Heart left ventricle (tissue), 16 donors: Measurements from ENCODE around the gene CCSER2. TPM values are rescaled to one million over a fixed set of nuclear protein-coding genes. Genes with fewer than 3 reads are reported as not detected.

ENCODE experiments used
- ATAC-seq, 4 donors: fragments of 200-7000 bp; cut with Tn5 transposase; one replicate each; pipeline ENCODE4 v1.9.1; 2020 to 2022; ENCODE audit warnings: moderate library complexity in 4 of 4, mild to moderate bottlenecking in 3 of 4, moderate number of reproducible peaks in 1 of 4
- DNase-seq, 5 donors: peaks; one replicate each; pipeline ENCODE4 v3.0.0-alpha.2; 2020
- H3K27ac ChIP-seq, 12 donors: fragments of 200-600 bp; sonication (generic) in 4 of 12; one replicate each; pipeline versions ENCODE4 v1.5.0 to v1.8.0; 2016 to 2022; ENCODE audit warnings: mild to moderate bottlenecking in 2 of 12
- H3K27me3 ChIP-seq, 9 donors: fragments of 200-600 bp; sonication (generic) in 2 of 9; one replicate each; pipeline versions ENCODE4 v1.5.1 to v1.8.0; 2016 to 2022; ENCODE audit warnings: mild to moderate bottlenecking in 3 of 9
- H3K36me3 ChIP-seq, 9 donors: fragments of 200-600 bp; sonication (generic) in 2 of 9; one replicate each; pipeline versions ENCODE4 v1.5.0 to v1.8.0; 2018 to 2022; ENCODE audit warnings: mild to moderate bottlenecking in 2 of 9
- H3K4me1 ChIP-seq, 12 donors: fragments of 200-600 bp; sonication (generic) in 4 of 12; one replicate each; pipeline versions ENCODE4 v1.5.0 to v1.8.0; 2016 to 2022; ENCODE audit warnings: mild to moderate bottlenecking in 3 of 12
- H3K4me3 ChIP-seq, 12 donors: fragments of 200-600 bp; sonication (generic) in 4 of 12; one replicate each; pipeline versions ENCODE4 v1.5.0 to v1.8.0; 2017 to 2022; ENCODE audit warnings: mild to moderate bottlenecking in 9 of 12, moderate library complexity in 4 of 12
- H3K9me3 ChIP-seq, 12 donors: fragments of 200-600 bp; sonication (generic) in 4 of 12; one replicate each; pipeline versions ENCODE4 v1.5.0 to v1.8.0; 2016 to 2022; ENCODE audit warnings: mild to moderate bottlenecking in 1 of 12
- CTCF ChIP-seq, 12 donors: fragments of 200-600 bp; sonication (generic) in 4 of 12; IDR thresholded peaks; one replicate each; pipeline versions ENCODE4 v1.5.0 to v1.8.0; 2018 to 2022; ENCODE audit warnings: antibody characterized with exemption in 12 of 12, mild to moderate bottlenecking in 5 of 12
- POLR2A ChIP-seq, 2 donors: fragments of 450-650 bp; IDR thresholded peaks; one replicate each; pipeline ENCODE4 v1.6.1; 2017; ENCODE audit warnings: antibody characterized with exemption in 2 of 2, mild to moderate bottlenecking in 2 of 2, moderate library complexity in 2 of 2
- whole genome bisulfite sequencing, 4 donors: extraction: QIAGEN DNeasy Blood & Tissue Kit in 2 of 4; methylation state at CpG; one replicate each; pipeline versions ENCODE4 v1.1.5 to v1.1.7; 2013 to 2018; 5-methylcytosine and 5-hydroxymethylcytosine counted together
- intact Hi-C, 10 donors: fragments of 100-400 bp; cut with DNase I; formaldehyde crosslinking; loops; one replicate each; pipeline versions ENCODE4 v1.11.1 to v1.14.2; 2022
- polyA plus RNA-seq, 2 donors: library from polyadenylated mRNA; stranded (reverse); fragments of 200-250 nt; gene quantifications; one replicate each; pipeline ENCODE4 v1.2.3, GENCODE V29; 2013
- total RNA-seq, 9 donors: library from RNA; depleted of rRNA in 2 of 9; stranded (reverse); fragments of >200 nt in 2 of 9; fragmentation: NEBNext Ultra II Directional in 3 of 9; extraction: Animal tissue kit (Norgen Biotek cat#: 25700) in 3 of 9; gene quantifications; one replicate each; pipeline versions ENCODE4 v1.1.0 to v1.2.4, GENCODE V29; 2016 to 2023
- donor health status: ischemic (EF 13 %, LVEDD 7.1; RV severe dilation, severe dysfunction).
- donor health status: healthy with polysubstance abuse.
- donor health status: DM: no; HTN: yes; CAD: no.
- donor health status: DM: no; HTN: no; CAD: no.
- donor health status: ischemic (EF 25% LVEDD 6.9; RV normal size, moderate dysfunction).
- donor health status: ischemic (EF 25% LVEDD 5.7; RV mildly dilated, moderate dysfunction).
- donor health status: healthy.
- donor health status: DM: yes; HTN: yes; CAD: no.
- donor health status: ischemic (EF 35%, LVEDD 5.7; RV mildly dilated, moderate dysfunction).
- donor health status: nonischemic (EF 11% LVEDD 7.7; RV severe dilation, severe dysfunction).
- donor health status: DM: yes; HTN: yes; CAD: no.
- donor health status: PGD.
- donor health status: ischemic (EF 29% LVEDD 5.4; RV normal size, mild dysfunction).
- donor health status: nonischemic (EF 23%, LVEDD 6.1; RV moderate dilation, normal function).

The CCSER2 gene
- total and polyA plus RNA-seq, 11 donors = 32.4 to 244 (median 159) TPM

- Histone ChIP-seq H3K4me3 (no peak overlapping the region), H3K27ac (no peak overlapping the region), H3K36me3 (no peaks in the 10 kb centered on the region), H3K9me3 (no peaks in the 10 kb centered on the region), H3K27me3 (no peaks in the 10 kb centered on the region), H3K4me1 (peaks cover 0 to 17% (median 7%) of the 10 kb centered on the region in 12 donors)
- intact Hi-C loops = no loop called here
- DNase-seq (no peak), ATAC-seq (no peak)
- no peak for TF ChIP-seq CTCF (IDR thresholded peaks at IDR 0.05)
- TF ChIP-seq POLR2A (IDR thresholded peaks at IDR 0.05) = no peak
- 88 to 95% (median 91%) methylated on average over 2 of the region's 2 CpGs for WGBS, 4 donors
Measured at GRCh38 chr10:84292502-84292901, 35.9 kb upstream of the CCSER2 start.

DNA sequence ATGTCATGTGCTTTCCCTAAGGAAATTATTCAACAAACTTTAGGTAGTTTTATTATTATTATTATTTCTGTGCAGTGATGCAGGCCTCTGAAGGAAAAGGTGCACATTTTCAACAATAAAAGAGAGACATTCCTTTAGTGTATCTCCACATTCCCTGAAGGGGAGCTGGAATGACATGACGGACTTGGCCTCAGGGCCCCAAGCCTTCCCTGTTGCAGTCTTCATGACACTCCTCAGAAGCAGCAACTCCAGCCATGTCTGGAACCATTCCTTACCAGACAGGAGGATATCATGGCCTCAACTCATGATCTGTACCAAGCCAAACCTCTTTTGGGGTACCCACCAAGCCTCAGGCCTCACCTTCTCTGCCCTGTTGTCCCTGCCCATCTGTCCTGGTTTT lies 35.2 kb upstream of the CCSER2 start:
- Histone ChIP-seq H3K9me3 (no peaks in the 10 kb centered on the region), H3K27ac (no peak overlapping the region), H3K4me1 (peaks cover 0 to 17% (median 7%) of the 10 kb centered on the region in 12 donors), H3K27me3 (no peaks in the 10 kb centered on the region), H3K4me3 (no peak overlapping the region), H3K36me3 (no peaks in the 10 kb centered on the region)
- intact Hi-C loops = no loop called here
- 73 to 89% (median 80%) methylated on average over 1 of the region's 1 CpG for WGBS, 4 donors
- DNase-seq (no peak), ATAC-seq (no peak)
- TF ChIP-seq POLR2A (IDR thresholded peaks at IDR 0.05) = no peak
- no peak for TF ChIP-seq CTCF (IDR thresholded peaks at IDR 0.05)

- H3K36me3 ChIP-seq = no peaks in the 10 kb centered on the region
- intact Hi-C loops = no loop called here
Measured at GRCh38 chr10:84293574-84294016, 34.8 kb upstream of the CCSER2 start.

GRCh38 chr10:84294766-84295447 lies 33.5 kb upstream of the CCSER2 start:
- Histone ChIP-seq H3K27ac (no peak overlapping the region), H3K27me3 (no peaks in the 10 kb centered on the region), H3K4me3 (no peak overlapping the region), H3K9me3 (no peaks in the 10 kb centered on the region), H3K36me3 (no peaks in the 10 kb centered on the region), H3K4me1 (peaks cover 0 to 17% (median 7%) of the 10 kb centered on the region in 12 donors)
- 86 to 100% (median 91%) methylated on average over 1 of the region's 1 CpG for WGBS, 4 donors
- intact Hi-C loops = no loop called here
- no peak for ATAC-seq
- TF ChIP-seq CTCF (IDR thresholded peaks at IDR 0.05) (no peak), POLR2A (IDR thresholded peaks at IDR 0.05) (no peak)
- no peak for DNase-seq

More at GRCh38 chr10:84293574-84294016, 34.8 kb upstream of the CCSER2 start:
- ATAC-seq (no peak), DNase-seq (no peak)
- Histone ChIP-seq H3K27me3 (no peaks in the 10 kb centered on the region), H3K9me3 (no peaks in the 10 kb centered on the region), H3K4me3 (no peak overlapping the region), H3K4me1 (peaks cover 0 to 17% (median 7%) of the 10 kb centered on the region in 12 donors), H3K27ac (no peak overlapping the region)
- WGBS, 4 donors = 27 to 54% (median 38%) methylated on average over 4 of the region's 4 CpGs
- no peak for TF ChIP-seq CTCF (IDR thresholded peaks at IDR 0.05)
- no peak for TF ChIP-seq POLR2A (IDR thresholded peaks at IDR 0.05)
